ENCODE measurements around the gene RPL36A.

RPL36A gene

GRCh38 chrX:101393530-101394305, 2.9 kb downstream of the RPL36A start:
- no peak for DNase-seq

GRCh38 chrX:101394372-101394771, 3.6 kb downstream of the RPL36A start:
- no peak for DNase-seq

- DNase-seq: no peak
Observed at GRCh38 chrX:101395789-101396188, 5.0 kb downstream of the RPL36A start.

- no peak for DNase-seq
Observed at GRCh38 chrX:101397779-101398178, 7.0 kb downstream of the RPL36A start.

GRCh38 chrX:101398694-101399093, 7.9 kb downstream of the RPL36A start:
- DNase-seq: no peak

- DNase-seq: no peak
Observed at GRCh38 chrX:101399825-101400224, 9.0 kb downstream of the RPL36A start.

GRCh38 chrX:101407167-101407747, 16.4 kb downstream of the RPL36A start:
- DNase-seq: no peak

GRCh38 chrX:101407748-101408531, 17.1 kb downstream of the RPL36A start, which contains the start of the genes GLA and HNRNPH2:
GLA (minus strand) TSS chrX:101407925; CDS start chrX:101407903, 22 bp downstream.
HNRNPH2 (plus strand) TSS chrX:101408222; CDS start chrX:101411989, 3,767 bp downstream.
- peak; percentile 95 for DNase-seq

- DNase-seq: no peak
Observed at GRCh38 chrX:101408532-101408841, 17.7 kb downstream of the RPL36A start.

- no peak for DNase-seq
Observed at GRCh38 chrX:101409043-101409442, 18.2 kb downstream of the RPL36A start.

- DNase-seq: peak in 1 of 2 donors; percentile 40
Observed at GRCh38 chrX:101410461-101410860, 19.6 kb downstream of the RPL36A start.

GRCh38 chrX:101411984-101412383, 21.2 kb downstream of the RPL36A start:
- DNase-seq: no peak

GRCh38 chrX:101415180-101416145, 24.7 kb downstream of the RPL36A start:
- peak; percentile 53 to 78 for DNase-seq

GRCh38 chrX:101416691-101417090, 25.9 kb downstream of the RPL36A start:
- DNase-seq: no peak

- DNase-seq: no peak
Observed at GRCh38 chrX:101417190-101417589, 26.4 kb downstream of the RPL36A start.

GRCh38 chrX:101417981-101418841, 27.4 kb downstream of the RPL36A start:
- DNase-seq: peak; percentile 50 to 51

GRCh38 chrX:101419489-101419888, 28.7 kb downstream of the RPL36A start:
- no peak for DNase-seq

GRCh38 chrX:101427954-101428353, 37.1 kb downstream of the RPL36A start:
- no peak for DNase-seq

GRCh38 chrX:101429934-101430333, 39.1 kb downstream of the RPL36A start:
- no peak for DNase-seq

GRCh38 chrX:101430457-101431078, 39.8 kb downstream of the RPL36A start:
- DNase-seq: no peak

- no peak for DNase-seq
Observed at GRCh38 chrX:101442085-101442484, 51.3 kb downstream of the RPL36A start.
